ENCODE measurements around the gene PROS1.
"Not testable (repeated sequence)": the region's sequence is repeated elsewhere in the genome, so short reads cannot be mapped to it uniquely, and the experiment has no call there.

The PROS1 gene

GRCh38 chr3:93861017-93861416, 112.7 kb downstream of the PROS1 start:
- DNase-seq: no peak

GRCh38 chr3:93855401-93855800, 118.3 kb downstream of the PROS1 start:
- DNase-seq: no peak

GRCh38 chr3:93852228-93852627, 121.5 kb downstream of the PROS1 start:
- DNase-seq: not testable (repeated sequence)

GRCh38 chr3:93843981-93844380, 129.7 kb downstream of the PROS1 start:
- DNase-seq: no peak

- not testable (repeated sequence) for DNase-seq
These were observed 134.5 kb downstream of the PROS1 start for GRCh38 chr3:93839193-93839592.

All from NCI-H82 (cell line).